Testis (tissue), 3 donors: ENCODE measurements around the gene DCLK1. TPM values are rescaled to one million over a fixed set of nuclear protein-coding genes. Genes with fewer than 3 reads are reported as not detected.

Experiments used
- DNase-seq: peaks from one replicate; pipeline ENCODE4 v3.0.0-alpha.2; 2019
- H3K27ac ChIP-seq, 2 donors: fragments of 200-600 bp; sonication (generic); one replicate each; pipeline ENCODE4 v1.5.1; 2019
- H3K27me3 ChIP-seq: fragments of 200-600 bp; sonication (generic); one replicate; pipeline ENCODE4 v1.5.1; 2019
- H3K36me3 ChIP-seq: fragments of 200-600 bp; sonication (generic); one replicate; pipeline ENCODE4 v1.5.1; 2017; ENCODE audit warnings: low read depth; ENCODE audit errors: missing control alignments
- H3K4me1 ChIP-seq: fragments of 200-600 bp; sonication (generic); one replicate; pipeline ENCODE4 v1.5.1; 2019
- H3K4me3 ChIP-seq, 2 donors: fragments of 200-600 bp; sonication (generic); one replicate each; pipeline ENCODE4 v1.5.1; 2017 to 2019
- H3K9me3 ChIP-seq: fragments of 200-600 bp; sonication (generic); one replicate; pipeline ENCODE4 v1.5.1; 2017
- CTCF ChIP-seq, 3 experiments: fragments of 450-650 bp in 2 of 3; fragments of 200-600 bp in 1 of 3; sonication (generic) in 1 of 3; IDR thresholded peaks; one replicate each; pipeline ENCODE4 v1.5.1; 2016 to 2019; ENCODE audit warnings: antibody characterized with exemption in 3 of 3, mild to moderate bottlenecking in 2 of 3, moderate library complexity in 1 of 3
- POLR2A ChIP-seq: fragments of 450-650 bp; IDR thresholded peaks from one replicate; pipeline ENCODE4 v1.6.1; 2017; ENCODE audit warnings: antibody characterized with exemption, mild to moderate bottlenecking, moderate library complexity
- WGBS, 2 donors: methylation state at CpG; one replicate each; pipeline ENCODE4 v1.1.5; 2018; 5-methylcytosine and 5-hydroxymethylcytosine counted together
- intact Hi-C: fragments of 100-400 bp; cut with DNase I; formaldehyde crosslinking; loops from one replicate; pipeline ENCODE4 v1.15.1; 2023; ENCODE audit warnings: low total_unique reads
- polyA plus RNA-seq: library from polyadenylated mRNA; stranded (reverse); fragments of 350-450 nt; fragmentation: Illumina TruSeq; extraction: RNeasy Lipid Tissue Mini Kit (QIAGEN cat#74804); gene quantifications from one replicate; pipeline ENCODE4 v1.2.3, GENCODE V29; 2014; ENCODE audit warnings: low read depth, low replicate concordance; ENCODE audit not compliant: insufficient read depth
- total RNA-seq, 2 donors: library from RNA; depleted of rRNA; stranded (reverse); fragments of >200 nt; gene quantifications; one replicate each; pipeline ENCODE4 v1.2.3, GENCODE V29; 2016

Gene DCLK1
- total and polyA plus RNA-seq, 3 donors from 2014 or later: 4.5 to 8.9 (median 4.9) TPM

- intact Hi-C loops: no loop called here
- 77 to 92% methylated on average over 4 of the region's 4 CpGs for WGBS, 2 donors
- H3K4me3 ChIP-seq: no peak overlapping the region
- no peaks in the 10 kb centered on the region for H3K27me3 ChIP-seq
- TF ChIP-seq POLR2A (no peak), CTCF (IDR thresholded peaks at IDR 0.05) (no peak)
- no peaks in the 10 kb centered on the region for H3K9me3 ChIP-seq
- no peak overlapping the region for H3K27ac ChIP-seq
- no peak for DNase-seq
- no peaks in the 10 kb centered on the region for H3K4me1 ChIP-seq
- no peaks in the 10 kb centered on the region for H3K36me3 ChIP-seq
Measured at GRCh38 chr13:36146511-36147269, 15.5 kb upstream of the DCLK1 start.

- no peak for DNase-seq
- Histone ChIP-seq H3K27ac (no peak overlapping the region), H3K27me3 (no peaks in the 10 kb centered on the region), H3K4me1 (no peaks in the 10 kb centered on the region), H3K4me3 (no peak overlapping the region), H3K9me3 (no peaks in the 10 kb centered on the region), H3K36me3 (no peaks in the 10 kb centered on the region)
- no peak for TF ChIP-seq POLR2A
- TF ChIP-seq CTCF (IDR thresholded peaks at IDR 0.05): no peak
- 70 to 75% methylated on average over 2 of the region's 2 CpGs for WGBS, 2 donors
- intact Hi-C loops: no loop called here
Measured at GRCh38 chr13:36143738-36144137, 12.6 kb upstream of the DCLK1 start.

GRCh38 chr13:36142735-36143134 is 11.6 kb upstream of the DCLK1 start:
- Histone ChIP-seq H3K9me3 (no peaks in the 10 kb centered on the region), H3K27me3 (no peaks in the 10 kb centered on the region), H3K4me3 (no peak overlapping the region), H3K36me3 (no peaks in the 10 kb centered on the region), H3K27ac (no peak overlapping the region), H3K4me1 (no peaks in the 10 kb centered on the region)
- no peak for DNase-seq
- intact Hi-C loops: no loop called here
- TF ChIP-seq POLR2A: no peak
- no peak for TF ChIP-seq CTCF (IDR thresholded peaks at IDR 0.05)

- Histone ChIP-seq H3K27me3 (no peaks in the 10 kb centered on the region), H3K4me3 (no peak overlapping the region), H3K36me3 (no peaks in the 10 kb centered on the region), H3K4me1 (no peaks in the 10 kb centered on the region), H3K9me3 (no peaks in the 10 kb centered on the region), H3K27ac (no peak overlapping the region)
- WGBS, 2 donors: 78 to 82% methylated on average over 2 of the region's 2 CpGs
- TF ChIP-seq POLR2A (no peak), CTCF (IDR thresholded peaks at IDR 0.05) (no peak)
- intact Hi-C loops: no loop called here
- DNase-seq: no peak
Measured at GRCh38 chr13:36135876-36136275, 4.7 kb upstream of the DCLK1 start.

- no peaks in the 10 kb centered on the region for H3K9me3 ChIP-seq
- no peak overlapping the region for H3K4me3 ChIP-seq
- H3K27me3 ChIP-seq: no peaks in the 10 kb centered on the region
- H3K4me1 ChIP-seq: no peaks in the 10 kb centered on the region
- no peak for DNase-seq
- H3K36me3 ChIP-seq: no peaks in the 10 kb centered on the region
- no peak for TF ChIP-seq CTCF (IDR thresholded peaks at IDR 0.05)
- no peak for TF ChIP-seq POLR2A
- intact Hi-C loops: no loop called here
- WGBS, 2 donors: 63 to 65% methylated on average over 1 of the region's 1 CpG
- no peak overlapping the region for H3K27ac ChIP-seq
Measured at GRCh38 chr13:36134632-36135031, 3.5 kb upstream of the DCLK1 start.
